OCI-M2 (cell line): Measurements from ENCODE around the gene PRKG1.

Experiments
- DNase-seq: peaks from one replicate; lab custom pipeline; 2025; ENCODE audit not compliant: unreplicated experiment; lab: John Stamatoyannopoulos, UW

Gene PRKG1

DNA sequence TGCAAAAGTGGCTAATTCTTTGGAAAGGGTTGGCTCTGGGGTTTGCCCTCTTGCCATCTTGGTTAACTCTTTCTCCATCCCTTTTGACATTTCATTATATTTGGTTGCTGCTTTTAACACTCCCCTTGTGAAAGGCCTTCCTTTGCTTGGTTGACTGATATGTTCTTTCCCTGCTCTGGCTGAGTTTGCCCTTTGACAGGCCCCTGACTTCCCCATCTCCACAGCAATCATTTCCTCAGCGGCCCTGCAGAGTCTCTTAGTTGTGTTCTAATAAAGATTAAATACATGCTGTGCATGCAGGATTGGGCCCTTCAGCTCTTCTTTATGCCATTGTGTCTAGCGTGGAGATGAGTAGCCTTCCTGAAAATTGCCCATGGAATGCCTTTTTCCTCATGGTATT lies 709.7 kb downstream of the PRKG1 start:
- no peak for DNase-seq

DNA sequence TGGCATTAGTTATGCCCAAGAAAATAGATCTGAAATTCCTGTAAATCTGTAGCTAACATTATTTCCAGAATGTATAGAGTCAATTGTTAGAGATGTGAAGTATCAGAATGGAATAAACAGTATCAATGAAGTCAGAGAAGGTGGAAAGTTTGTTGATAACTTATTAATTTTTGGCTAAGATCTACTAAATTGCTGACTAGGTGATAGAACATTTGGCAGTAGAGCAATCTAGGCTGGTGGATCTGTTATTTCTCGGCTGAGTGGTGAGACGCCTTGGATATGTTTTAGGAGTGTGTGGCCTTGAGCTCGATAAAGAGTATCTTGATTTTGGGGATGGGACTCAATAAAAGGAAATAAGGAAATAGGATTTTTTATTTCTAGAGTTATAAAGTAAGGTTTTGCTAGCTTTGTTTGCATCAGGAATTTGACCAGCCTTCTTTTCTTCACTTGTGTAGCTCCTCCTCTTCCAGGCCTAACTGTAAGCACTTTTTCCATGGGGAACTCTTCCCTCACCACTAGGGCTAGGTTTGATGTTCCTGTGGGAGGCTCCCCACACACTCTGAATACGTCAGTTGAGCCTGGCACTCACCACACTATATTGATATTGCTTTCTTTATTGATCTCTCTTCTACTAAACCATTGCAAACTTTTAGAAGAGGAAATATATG lies 711.9 kb downstream of the PRKG1 start:
- DNase-seq, result no peak

DNA sequence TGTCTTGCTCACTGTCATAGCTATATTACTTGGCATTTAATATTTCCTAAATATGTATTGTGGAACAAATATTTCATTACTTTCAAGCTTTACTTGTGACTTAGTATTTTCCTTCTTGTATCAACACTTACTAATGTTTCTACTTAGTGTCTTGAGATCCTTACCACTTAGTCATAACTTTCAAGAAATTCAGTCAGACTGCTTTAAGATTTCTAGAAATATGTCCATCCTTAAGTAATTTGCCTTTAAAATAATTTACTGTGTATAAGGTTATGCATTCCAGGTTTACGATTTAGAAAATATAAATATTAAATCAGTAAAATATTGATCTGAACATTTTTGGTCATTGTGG lies 712.4 kb downstream of the PRKG1 start:
- no peak for DNase-seq

DNA sequence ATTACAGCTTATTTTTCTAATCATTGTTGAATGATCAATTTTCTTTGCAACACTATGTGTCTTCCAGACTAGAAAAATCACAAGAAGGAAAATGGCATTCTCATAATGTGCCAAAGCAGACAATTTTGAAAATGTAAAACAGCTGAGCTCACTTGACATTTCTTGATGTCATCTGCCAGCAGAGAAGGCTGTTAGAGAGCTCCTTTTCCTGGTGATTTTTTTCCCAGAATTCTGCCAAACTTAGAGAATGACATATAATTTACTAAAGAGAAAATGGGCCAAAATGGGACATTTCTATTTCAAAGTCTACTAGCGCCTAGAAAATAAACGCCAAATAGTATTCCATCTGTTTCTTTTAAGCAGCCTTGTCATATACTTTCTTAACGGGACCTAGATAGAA lies 714.0 kb downstream of the PRKG1 start:
- no peak for DNase-seq

DNA sequence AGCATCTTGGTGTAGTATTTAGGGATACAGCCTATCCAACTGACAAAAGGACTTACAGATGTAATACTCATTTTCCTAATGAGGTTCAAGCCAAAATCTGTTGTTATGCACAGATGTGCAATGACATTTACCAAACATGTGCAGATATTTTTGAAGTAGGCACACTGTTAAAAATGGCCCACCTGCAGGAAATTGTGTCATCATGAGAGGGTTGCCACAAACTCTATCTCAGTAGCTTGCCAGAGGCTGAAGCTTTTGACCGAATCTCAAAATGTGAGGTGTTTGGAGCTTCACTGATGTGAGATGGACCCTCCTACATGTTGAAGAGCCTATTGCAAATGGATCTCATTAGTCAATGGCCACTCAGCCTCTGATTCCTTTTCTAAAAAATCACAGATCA lies 714.8 kb downstream of the PRKG1 start:
- DNase-seq, result no peak

DNA sequence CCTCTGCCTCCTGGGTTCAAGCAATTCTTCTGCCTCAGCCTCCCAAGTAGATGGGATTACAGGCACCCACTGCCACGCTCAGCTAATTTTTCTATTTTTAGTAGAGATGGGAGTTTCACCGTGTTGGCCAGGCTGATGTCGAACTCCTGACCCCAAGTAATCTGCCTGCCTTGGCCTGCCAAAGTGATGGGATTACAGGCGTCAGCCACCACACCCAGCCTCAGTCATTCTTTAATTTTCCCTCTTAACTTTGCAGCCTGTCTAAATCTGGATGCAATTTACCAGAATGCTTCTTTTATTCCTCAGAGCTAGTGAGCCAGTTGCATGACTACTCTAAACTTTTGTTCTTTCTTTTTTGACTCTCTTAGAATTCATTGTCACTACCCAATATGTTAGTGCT lies 715.6 kb downstream of the PRKG1 start:
- no peak for DNase-seq

DNA sequence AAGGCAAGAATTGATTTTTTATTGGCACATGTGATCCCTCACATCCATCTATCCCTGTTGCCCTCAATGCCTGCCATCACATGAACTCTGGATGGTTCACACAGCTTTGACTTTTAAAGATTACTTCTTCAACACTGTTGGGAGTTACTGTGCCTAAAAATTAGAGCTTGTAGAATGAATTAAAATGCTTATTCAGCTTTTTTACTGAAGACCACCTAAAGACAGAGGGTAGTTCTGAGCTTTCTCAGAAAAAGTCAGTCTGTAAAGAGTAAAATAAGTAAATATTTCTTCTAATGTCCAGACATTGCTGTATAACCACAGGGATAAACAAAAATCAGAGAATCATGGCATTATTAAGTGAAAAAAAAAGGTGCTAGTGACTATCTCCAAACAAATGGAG lies 718.4 kb downstream of the PRKG1 start:
- no peak for DNase-seq

DNA sequence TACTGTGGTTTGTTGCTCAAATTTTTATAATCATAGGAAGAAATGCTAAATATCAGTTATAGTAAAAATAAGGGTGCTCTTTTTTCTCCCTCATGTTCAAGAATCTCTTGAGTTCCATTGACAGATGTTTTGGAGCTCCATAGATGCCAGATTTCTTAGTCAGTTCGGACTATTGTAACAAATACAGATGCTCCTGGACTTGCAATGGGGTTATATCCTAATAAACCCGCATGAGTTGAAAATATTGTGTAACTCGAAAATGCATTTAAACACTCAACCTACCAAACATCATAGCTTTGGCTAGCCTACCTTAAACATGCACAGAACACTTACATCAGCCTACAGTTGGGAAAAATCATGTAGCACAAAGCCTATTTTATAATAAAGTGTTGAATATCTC lies 725.8 kb downstream of the PRKG1 start:
- DNase-seq, result no peak

DNA sequence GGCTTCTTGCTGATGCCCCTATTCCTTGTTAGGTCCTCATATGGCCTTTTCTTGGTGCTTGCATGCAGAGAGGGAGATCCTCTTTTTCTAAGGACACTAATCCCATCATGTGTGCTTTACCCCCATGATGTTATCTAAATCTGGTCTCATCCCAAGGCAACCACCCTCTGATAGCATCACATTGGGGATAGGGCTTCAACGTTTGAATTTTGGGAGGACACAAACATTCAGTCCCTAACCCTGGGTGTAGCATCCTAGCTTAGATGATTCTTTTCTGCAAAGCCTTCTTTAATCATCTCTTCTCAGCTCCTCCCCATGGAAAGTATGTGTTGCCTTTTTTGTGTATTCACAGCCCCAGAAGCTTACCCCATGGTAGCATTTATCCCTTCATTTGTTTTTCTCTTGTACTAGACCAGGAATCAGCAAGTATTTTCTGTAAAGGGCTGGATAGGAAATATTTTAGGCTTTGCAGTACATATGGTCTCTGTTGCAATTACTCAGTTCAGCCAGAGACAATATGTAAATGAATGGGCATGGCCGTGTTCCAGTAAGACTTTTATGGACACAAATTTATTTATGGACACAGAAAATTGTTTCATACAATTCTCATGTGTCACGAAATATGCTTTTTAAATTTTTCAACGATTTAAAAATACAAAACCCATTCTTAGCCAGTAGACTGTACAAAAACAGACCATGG lies 726.6 kb downstream of the PRKG1 start:
- no peak for DNase-seq

DNA sequence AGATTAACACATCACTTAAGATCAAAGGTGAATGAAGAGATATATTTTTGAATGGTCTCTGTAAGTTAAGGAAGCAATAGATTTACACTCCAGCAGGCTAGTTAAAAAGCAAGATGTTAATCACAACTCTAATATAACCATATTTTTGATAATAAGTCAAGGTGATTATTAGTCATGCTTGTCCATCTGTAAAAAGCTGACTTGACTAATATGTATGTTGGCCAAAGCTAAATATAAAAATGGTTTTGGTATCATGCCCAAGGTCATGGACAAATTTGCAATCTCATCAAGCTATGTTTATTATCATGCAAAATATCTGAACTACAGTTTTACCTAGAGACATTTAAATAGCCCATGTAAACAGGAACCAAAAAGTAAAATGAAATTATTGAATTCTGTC lies 727.7 kb downstream of the PRKG1 start:
- no peak for DNase-seq

DNA sequence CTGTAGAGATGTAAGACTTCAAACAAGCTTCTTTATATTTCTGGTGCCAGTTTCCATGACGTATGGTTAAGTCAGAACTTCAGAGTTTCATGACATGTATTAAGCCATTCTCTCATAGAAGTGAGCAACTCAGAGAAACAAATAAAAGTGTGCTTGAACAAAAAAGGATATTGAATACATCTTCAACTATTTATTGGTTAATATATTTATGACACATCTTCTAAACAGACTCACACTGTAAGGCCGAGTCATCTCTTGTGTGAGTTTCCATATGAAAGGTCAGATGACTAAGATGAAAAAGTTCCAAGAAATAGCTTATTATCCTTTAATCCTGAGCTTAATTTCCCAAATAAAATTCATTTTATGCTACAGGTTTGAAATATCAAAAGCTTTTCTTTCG lies 730.6 kb downstream of the PRKG1 start:
- DNase-seq, result no peak

DNA sequence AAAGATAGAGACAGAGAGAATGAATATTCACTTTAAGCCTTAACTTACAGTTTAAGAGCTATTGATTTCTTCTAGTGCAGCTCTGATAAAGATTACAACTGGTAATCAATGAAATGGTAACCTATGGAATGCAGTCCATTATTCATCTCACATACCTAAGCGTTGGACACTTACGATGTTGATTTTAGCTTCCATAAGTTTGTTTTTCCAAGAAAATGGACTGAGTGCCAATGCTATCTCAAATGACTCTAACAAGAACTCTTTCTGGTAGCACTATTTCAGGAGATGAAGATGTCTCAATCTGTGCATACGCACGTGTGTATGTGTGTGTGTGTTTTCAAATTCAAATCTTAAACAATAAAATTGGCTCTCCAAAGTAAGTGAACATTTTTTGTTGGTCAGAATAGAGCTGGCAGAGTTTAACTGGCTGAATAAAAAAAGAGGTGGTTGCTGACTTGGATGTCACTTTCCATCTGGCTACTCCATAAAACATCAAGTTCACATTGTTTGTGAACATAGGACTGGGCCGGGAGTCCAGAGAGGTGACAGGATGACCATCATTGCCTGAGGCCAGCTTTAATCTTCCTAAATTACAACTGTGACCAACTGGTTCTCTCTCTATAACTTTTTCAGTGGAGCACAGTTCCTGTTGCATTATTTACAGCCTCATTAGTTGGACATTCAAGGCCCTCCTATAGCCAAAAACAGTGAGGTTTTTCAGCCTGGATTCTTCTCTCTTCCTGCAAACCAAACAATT lies 732.0 kb downstream of the PRKG1 start:
- DNase-seq, result no peak

DNA sequence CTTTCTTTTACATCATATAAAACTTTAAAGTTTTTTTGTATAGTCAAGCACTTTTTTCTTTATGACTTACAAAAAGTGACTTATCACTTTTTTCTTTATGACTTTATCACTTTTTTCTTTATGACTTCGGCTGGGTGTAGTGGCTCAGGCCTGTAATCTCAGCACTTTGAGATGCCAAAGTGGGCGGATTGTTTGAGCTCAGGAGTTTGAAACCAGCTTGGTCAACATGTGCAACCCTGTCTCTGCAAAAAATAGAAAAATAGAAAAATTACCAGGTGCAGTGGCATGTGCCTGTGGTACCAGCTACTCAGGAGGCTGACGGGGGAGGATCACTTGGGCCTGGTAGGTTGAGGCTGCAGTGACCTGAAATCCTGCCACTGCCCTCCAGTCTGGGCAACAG lies 733.9 kb downstream of the PRKG1 start:
- DNase-seq, result no peak

DNA sequence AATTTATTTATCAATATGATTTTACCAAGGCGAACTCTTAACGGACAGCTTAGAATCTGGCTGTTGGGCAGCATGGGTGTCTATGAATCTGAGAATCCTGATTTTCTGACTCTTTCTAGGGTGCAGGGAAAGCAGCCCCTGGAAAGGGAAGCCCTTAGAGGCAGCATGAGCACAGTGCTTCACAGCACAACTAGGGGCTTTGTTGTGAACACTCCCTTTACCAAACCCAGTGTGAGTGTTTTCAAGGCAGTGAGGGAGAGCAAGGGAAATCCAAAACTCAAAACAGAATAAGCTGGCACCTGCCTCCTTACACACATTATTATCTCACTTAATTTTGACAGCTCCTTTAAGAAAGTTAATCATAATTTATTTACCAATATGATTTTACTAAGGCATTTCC lies 741.4 kb downstream of the PRKG1 start:
- no peak for DNase-seq

DNA sequence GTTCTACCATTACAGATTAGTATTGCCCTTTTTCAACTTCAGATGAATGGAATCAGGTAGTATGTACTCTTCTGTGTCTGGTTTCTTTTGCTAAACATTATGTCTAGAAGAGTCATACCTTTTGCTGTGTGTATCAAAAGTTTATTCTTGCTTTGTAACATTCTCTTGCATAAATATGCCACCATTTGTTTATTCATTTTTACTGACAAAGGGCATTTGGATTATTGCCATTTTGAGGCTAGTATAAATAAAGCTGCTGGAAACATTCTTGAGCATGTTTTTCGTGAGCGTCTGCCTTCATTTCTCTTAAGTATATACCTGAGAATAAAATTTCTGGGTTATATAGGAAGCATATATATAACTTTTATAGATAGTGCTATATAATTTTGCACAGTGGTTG lies 746.8 kb downstream of the PRKG1 start:
- no peak for DNase-seq

DNA sequence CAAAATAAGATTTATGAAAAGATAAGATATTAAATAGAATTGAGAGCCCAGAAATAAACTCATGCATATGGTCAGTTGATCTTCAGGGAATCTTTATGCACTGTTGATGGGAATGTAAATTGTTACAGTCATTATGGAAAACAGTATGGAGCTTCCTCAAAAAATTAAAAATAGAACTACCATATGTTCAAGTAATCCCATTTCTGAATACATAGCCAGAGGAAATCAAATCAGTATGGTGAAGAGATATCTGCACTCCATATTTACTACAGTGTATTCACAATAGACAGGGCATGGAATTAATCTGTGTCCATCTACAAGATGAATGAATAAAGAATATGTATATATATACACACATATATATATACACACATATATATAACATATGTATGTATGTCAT lies 747.5 kb downstream of the PRKG1 start:
- no peak for DNase-seq

DNA sequence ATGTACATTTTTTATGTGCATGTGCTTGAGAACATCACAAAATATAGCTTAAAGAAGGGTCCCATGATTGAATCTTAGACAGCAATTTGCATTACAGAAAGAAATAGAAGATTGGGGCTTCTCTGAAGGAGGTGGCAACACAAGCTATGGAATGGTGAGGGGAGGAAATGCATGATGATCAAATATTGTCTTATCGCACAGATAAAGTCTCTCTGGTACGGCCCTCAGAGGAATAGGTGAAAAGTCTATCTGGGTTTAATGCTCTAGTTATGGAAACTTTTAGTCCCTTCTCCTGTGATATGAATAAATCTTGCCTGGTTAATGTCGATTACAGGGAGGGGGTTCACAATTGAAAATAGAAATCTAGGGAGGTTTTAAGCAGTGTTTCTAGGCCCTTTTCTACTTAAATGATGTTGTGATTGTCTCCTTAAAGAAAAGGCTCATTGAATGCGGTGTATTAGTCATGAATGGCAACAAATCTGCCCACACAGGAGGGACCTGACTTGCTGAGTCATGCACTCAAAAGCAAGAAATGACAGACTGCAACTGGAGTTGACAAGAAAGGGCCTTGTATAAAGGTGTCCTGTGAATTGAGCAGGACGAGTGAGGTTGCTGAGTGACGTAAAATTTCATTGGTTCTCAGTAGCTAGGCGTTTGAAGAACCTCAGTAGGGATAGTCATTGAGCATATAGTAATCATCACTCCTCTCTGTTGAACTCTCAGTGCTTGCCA lies 758.5 kb downstream of the PRKG1 start:
- no peak for DNase-seq

DNA sequence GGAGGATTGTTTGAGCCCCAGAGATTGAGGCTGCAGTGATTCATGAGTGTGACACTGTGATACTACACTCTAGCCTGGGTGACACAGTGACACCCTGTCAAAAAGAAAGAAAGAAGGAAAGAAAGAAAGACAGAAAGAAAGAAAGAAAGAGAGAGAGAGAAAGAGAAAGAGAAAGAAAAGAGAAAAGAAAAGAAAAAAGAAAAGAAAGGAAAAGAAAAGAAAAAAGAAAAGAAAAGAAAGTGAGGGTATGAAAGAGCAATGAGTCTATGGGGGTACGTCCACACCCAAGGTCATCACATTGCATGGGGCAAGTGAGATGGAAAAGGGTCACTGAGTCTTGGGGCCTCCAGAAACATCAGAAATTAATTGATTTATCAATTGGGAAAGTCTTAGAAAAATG lies 760.3 kb downstream of the PRKG1 start:
- no peak for DNase-seq

DNA sequence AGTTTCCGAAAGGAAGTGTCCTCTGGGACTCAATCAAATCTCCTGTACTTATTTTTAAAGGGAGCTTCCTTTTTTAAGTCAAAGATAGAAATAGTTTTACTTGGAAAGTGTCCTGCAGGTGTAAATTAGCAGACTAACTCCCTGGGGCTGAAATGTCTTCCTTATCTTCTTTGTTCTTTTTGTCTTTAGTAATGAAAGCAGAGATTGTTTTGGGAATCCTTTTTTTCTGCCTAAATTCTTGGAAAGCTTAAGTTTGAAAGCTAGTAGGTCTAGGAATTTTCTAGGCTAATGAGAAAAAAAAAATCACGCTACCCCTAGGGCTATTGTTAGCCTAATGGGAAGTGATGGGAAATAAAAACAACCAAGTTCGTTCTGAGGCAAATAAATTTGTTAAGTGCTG lies 764.2 kb downstream of the PRKG1 start:
- no peak for DNase-seq

DNA sequence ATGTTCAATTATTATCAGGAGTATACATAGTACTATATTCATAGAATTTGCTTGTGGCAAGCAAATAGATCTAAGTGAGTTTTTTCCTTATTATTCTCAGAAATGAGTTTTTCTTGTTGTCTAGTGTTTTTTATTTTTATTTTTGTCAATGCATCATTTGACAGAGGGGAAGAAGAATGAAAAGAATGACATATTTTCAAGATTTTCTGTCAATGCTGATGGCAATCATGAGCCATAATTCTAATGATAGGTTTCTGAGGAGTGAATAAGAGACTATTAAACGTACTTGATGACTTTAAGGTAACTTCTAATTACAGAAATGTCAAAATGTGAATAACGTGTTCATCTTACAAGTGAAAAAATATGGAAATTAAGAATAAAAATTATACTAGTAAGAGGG lies 769.7 kb downstream of the PRKG1 start:
- DNase-seq, result no peak

DNA sequence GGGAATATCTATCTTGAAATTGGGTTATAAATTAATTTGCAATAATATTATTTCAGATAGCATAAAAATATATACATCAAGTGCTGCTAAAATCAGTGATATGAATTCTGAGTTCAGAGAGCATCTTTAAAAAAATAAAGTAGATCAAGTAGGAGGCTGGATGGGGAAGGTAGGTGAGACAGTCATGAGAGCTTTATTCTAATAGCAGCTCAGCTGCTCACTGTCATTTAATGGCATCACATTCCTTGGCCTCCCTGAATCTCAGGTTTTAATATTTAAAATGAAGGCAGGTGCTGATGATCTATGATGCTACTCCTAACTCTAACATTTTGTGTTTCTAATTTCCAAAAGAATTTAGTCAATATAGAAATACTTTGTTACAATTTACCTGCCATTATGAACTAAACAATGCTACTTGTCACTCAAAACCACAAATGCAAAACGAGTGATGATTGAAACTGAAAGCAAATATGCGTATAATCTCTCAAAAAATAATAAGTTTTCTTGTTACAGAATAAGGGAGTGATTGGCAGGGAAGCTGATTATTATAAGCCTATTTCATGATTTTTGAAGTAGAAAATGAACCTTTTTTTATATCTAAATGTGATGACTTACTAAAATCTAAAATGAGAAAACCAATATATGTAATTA lies 772.7 kb downstream of the PRKG1 start:
- DNase-seq, result no peak
